Thymus (tissue), 11 donors: ENCODE results near the gene RAB9A. TPM values are rescaled to one million over a fixed set of nuclear protein-coding genes. Genes with fewer than 3 reads are reported as not detected.

Experiments used
- DNase-seq, 9 donors: peaks; one replicate each; pipeline ENCODE4 v3.0.0-alpha.2; 2013; ENCODE audit warnings: low spot score in 9 of 9, low read depth in 6 of 9, missing footprints in 1 of 9
- H3K27ac ChIP-seq, 2 donors: one replicate each; pipeline ENCODE4 v1.5.1; 2013; ENCODE audit warnings: control low read depth in 1 of 2, low read depth in 1 of 2, low read length in 1 of 2, mild to moderate bottlenecking in 1 of 2, moderate library complexity in 1 of 2
- H3K27me3 ChIP-seq, 2 donors: one replicate each; pipeline ENCODE4 v1.5.1; 2013; ENCODE audit warnings: low read length in 1 of 2; ENCODE audit not compliant: control insufficient read depth in 2 of 2, insufficient read depth in 1 of 2
- H3K36me3 ChIP-seq, 2 donors: one replicate each; pipeline ENCODE4 v1.5.1; 2013; ENCODE audit warnings: low read length in 1 of 2, mild to moderate bottlenecking in 1 of 2, moderate library complexity in 1 of 2; ENCODE audit not compliant: control insufficient read depth in 2 of 2, insufficient read depth in 2 of 2
- H3K4me1 ChIP-seq, 2 donors: one replicate each; pipeline ENCODE4 v1.5.1; 2013; ENCODE audit warnings: low read length in 2 of 2; ENCODE audit not compliant: control insufficient read depth in 2 of 2, insufficient read depth in 2 of 2
- H3K4me3 ChIP-seq, 2 donors: one replicate each; pipeline ENCODE4 v1.5.1; 2013; ENCODE audit warnings: low read length in 2 of 2, control low read depth in 1 of 2, mild to moderate bottlenecking in 1 of 2
- H3K9me3 ChIP-seq, 2 donors: one replicate each; pipeline ENCODE4 v1.5.1; 2013; ENCODE audit warnings: low read length in 1 of 2, mild to moderate bottlenecking in 1 of 2; ENCODE audit not compliant: control insufficient read depth in 2 of 2, insufficient read depth in 1 of 2
- WGBS: extraction: QIAGEN DNeasy Blood & Tissue Kit; methylation state at CpG from one replicate; pipeline ENCODE4 v1.1.7; 2013; 5-methylcytosine and 5-hydroxymethylcytosine counted together
- polyA plus RNA-seq: library from polyadenylated mRNA; stranded (reverse); fragments of 200-250 nt; gene quantifications from one replicate; pipeline ENCODE4 v1.2.3, GENCODE V29; 2013
- total RNA-seq: library from RNA; stranded (reverse); fragments of 120-200 nt; gene quantifications from one replicate; pipeline ENCODE4 v1.2.4, GENCODE V29; 2013
- donor health status: healthy.

RAB9A gene
- total and polyA plus RNA-seq, 2 donors, result 23.7 to 33.4 TPM

DNA sequence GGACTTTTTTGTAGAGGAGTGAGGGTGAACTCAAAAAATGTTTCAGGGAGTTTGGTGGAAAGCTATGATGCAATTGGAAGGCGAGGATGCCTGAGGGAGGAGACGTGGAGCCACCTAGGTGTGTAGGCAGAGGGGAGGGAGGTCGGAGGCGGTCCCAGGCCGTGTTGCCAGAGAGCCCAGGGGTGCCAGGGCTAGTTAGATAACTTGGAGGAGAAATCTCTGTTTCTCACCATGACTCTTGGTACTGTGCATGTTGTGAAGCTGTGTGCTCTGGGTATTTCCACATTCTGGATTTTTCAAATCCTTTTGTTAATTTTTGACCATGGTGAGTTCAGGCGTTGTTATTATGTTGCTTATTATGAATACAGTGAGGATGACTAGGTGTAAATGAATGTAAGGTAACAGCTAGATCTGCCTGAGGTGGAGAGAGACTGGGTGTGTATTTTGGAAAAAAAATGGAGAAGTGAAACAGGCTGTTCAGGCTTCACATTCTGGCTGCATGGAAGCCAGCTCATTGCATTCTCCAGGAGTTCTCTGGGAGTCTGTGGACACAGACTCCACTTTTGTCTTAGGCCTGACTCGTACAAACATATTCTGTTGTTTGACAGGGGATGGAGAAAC lies 4.5 kb downstream of the RAB9A start:
- Histone ChIP-seq H3K27me3 (peaks cover 0 to 27% of the 10 kb centered on the region in 2 donors), H3K4me1 (peaks cover 0 to 7% of the 10 kb centered on the region in 2 donors), H3K9me3 (no peaks in the 10 kb centered on the region), H3K4me3 (no peak overlapping the region), H3K27ac (no peak overlapping the region), H3K36me3 (no peaks in the 10 kb centered on the region)
- no peak for DNase-seq
- 91% methylated on average over 7 of the region's 7 CpGs for whole genome bisulfite sequencing

DNA sequence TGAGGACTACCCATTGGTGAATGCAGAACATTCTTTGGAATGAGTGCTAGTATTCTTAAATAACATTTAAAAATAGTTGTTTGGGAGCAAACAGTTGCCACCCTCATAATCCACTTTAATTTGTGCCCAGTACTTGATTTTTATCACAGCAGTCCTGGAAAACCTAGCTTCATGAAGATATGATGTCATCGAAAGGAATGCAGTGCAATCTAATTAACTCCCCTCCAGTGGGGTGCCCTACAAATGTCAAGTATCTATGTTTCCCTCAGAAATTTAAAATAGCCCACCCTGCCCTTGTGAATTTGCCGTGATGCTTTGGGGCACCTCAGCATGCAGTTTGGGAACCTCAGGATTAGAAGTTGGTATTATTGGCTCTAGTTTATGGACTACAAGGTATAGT lies 5.4 kb downstream of the RAB9A start:
- 97% methylated on average over 2 of the region's 2 CpGs for WGBS
- no peak for DNase-seq
- Histone ChIP-seq H3K27me3 (peaks cover 0 to 20% of the 10 kb centered on the region in 2 donors), H3K4me1 (peaks cover 0 to 7% of the 10 kb centered on the region in 2 donors), H3K27ac (no peak overlapping the region), H3K36me3 (no peaks in the 10 kb centered on the region), H3K9me3 (no peaks in the 10 kb centered on the region), H3K4me3 (no peak overlapping the region)

DNA sequence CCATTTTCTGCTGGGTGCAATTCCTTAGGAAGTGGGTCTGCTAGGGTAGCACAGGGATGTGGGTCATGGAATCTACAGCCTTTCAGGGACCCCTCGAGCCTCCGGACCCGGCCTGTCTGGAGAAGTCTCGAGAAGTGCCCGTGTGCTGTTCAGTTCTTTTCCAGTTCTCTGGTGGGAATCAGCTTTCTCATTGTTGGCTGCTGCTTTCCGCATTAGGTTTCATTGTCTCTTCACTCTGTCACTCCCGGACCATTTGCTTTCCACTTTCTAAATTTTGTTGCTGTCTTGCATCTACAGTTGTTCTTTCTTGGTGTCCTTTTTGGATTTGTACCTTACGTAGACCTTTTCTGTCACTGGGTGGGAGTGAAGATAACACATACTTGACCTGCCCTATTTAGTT lies 6.1 kb downstream of the RAB9A start:
- no peaks in the 10 kb centered on the region for H3K36me3 ChIP-seq
- no peak overlapping the region for H3K4me3 ChIP-seq
- H3K27me3 ChIP-seq, result peaks cover 0 to 15% of the 10 kb centered on the region in 2 donors
- H3K4me1 ChIP-seq, result peaks cover 0 to 7% of the 10 kb centered on the region in 2 donors
- H3K27ac ChIP-seq, result no peak overlapping the region
- no peak for DNase-seq
- no peaks in the 10 kb centered on the region for H3K9me3 ChIP-seq
- WGBS, result 95% methylated on average over 8 of the region's 8 CpGs

DNA sequence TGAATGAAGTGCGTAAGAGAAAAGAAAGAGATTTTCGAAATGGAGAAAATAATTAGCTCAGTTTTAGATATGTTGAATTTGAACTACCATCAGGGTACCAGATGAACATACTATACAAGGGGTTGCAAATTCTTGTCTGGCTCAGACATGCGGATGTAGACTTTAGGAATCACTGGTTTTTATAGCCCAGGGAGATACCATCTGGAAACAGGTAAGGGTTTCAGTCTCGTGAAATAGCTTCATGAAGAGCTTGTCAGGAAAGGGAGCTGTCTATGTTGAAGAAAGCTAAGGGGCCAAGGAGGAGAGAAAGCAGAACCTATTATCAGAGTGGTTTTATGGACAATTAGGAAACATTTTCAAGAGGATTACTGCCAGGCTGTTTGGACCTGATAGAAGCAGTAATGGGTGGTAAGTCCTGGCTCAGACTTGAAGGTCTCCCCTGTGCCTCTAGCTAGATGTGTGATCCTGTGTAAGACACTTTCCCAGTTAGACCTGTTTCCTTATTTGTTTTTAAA lies 6.7 kb downstream of the RAB9A start:
- H3K9me3 ChIP-seq, result no peaks in the 10 kb centered on the region
- 98% methylated on average over 4 of the region's 4 CpGs for WGBS
- no peak overlapping the region for H3K27ac ChIP-seq
- peaks cover 0 to 4% of the 10 kb centered on the region in 2 donors for H3K4me1 ChIP-seq
- H3K36me3 ChIP-seq, result no peaks in the 10 kb centered on the region
- no peak for DNase-seq
- peaks cover 0 to 13% of the 10 kb centered on the region in 2 donors for H3K27me3 ChIP-seq
- H3K4me3 ChIP-seq, result no peak overlapping the region

DNA sequence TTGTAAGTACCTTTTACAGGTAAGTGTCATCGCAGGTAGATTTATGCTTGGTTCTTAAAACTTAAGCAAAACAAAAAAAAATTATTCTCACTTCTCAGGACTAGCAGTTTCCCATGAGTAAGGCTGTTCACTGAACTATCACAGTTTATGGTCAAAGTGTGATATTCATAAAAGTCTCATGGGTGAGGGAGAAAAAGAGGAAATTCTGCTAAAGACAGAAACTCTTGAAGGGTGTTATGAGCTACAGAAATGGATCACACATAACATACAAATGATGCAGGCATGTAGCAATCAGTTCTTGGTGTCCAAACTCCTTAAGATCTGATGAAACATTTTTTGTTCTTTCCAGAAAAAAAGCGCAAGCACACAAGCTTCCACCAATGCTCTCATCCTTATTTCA lies 8.5 kb downstream of the RAB9A start:
- Histone ChIP-seq H3K4me1 (peaks cover 0 to 3% of the 10 kb centered on the region in 2 donors), H3K36me3 (no peaks in the 10 kb centered on the region), H3K27ac (no peak overlapping the region), H3K27me3 (peaks cover 0 to 10% of the 10 kb centered on the region in 2 donors), H3K9me3 (no peaks in the 10 kb centered on the region), H3K4me3 (no peak overlapping the region)
- DNase-seq, result no peak
- 92% methylated on average over 2 of the region's 2 CpGs for WGBS

DNA sequence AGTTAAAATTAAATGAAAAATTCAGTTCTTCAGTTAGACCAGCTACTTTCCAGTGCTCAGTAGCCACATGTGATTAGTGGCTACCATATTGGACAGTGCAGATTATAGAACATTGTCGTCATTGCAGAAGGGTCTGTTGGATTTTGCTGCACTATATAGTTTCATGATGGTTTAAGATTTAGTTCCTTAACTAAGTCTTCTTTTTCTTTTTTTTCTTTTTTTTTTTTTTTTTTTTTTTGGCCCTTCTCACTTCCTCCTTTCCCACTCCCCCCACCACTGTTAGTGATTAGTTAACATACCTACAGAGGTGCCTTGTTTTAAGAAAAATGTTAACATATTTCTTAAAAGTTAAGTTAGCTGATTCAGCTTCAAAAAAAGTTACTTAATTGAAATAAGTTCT lies 9.0 kb downstream of the RAB9A start:
- no peaks in the 10 kb centered on the region for H3K36me3 ChIP-seq
- no peak overlapping the region for H3K27ac ChIP-seq
- no peak overlapping the region for H3K4me3 ChIP-seq
- no peaks in the 10 kb centered on the region for H3K9me3 ChIP-seq
- H3K4me1 ChIP-seq, result peaks cover 0 to 3% of the 10 kb centered on the region in 2 donors
- peaks cover 0 to 10% of the 10 kb centered on the region in 2 donors for H3K27me3 ChIP-seq
- WGBS, result 76% methylated on average over 1 of the region's 1 CpG
- DNase-seq, result no peak

DNA sequence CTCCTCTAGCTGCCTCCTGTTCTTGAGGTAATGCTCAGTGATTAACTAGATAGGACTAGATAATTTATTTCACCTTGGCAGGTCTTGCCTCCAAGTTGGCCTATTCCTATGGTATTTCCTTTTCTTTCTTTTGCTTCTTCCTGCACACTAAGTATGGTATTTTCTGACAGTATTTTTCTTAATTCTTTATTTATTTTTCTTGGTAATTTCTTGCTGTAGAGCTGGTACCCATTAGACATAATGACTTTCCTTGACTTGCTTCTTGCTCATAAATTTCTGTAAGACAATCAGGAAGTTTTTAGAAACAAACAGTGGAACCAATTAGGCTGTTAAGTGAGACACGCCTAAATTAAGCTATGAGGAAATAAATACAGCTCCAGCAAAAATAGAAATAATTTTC lies 9.5 kb downstream of the RAB9A start:
- 91% methylated on average over 1 of the region's 1 CpG for WGBS
- Histone ChIP-seq H3K36me3 (no peaks in the 10 kb centered on the region), H3K27ac (no peak overlapping the region), H3K9me3 (no peaks in the 10 kb centered on the region), H3K4me3 (no peak overlapping the region), H3K4me1 (peaks cover 0 to 3% of the 10 kb centered on the region in 2 donors), H3K27me3 (peaks cover 0 to 7% of the 10 kb centered on the region in 2 donors)
- no peak for DNase-seq

DNA sequence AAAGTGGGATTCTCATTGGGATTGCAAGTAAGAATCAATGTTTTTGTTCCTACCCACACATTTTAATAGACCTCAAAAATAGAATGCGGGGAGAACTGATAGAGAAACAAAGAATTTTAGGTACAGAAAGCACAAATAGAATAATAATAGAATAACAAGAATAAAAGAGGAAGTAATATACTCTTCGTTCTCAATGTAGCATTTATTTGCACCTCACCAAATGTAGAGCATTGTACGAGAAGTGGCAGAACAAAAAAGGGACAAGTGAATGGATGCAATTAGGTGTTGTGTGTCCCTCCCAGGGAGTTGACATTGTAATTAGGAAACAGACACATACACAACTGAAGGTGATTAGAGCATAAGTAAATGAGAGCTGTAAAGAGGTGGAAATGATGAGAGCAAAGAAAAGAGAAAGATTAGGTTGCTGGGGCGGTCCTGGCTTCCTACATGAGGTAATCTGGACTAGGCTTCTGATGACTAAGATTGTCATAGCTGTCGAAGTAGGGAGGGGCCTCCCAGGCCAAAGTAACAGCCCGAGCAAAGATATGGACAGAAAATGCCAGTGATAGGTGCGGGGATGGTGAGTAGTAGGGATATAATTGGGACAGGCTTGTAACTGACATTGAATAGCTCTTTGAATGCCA lies 10.4 kb downstream of the RAB9A start:
- WGBS, result 96% methylated on average over 7 of the region's 7 CpGs
- no peak overlapping the region for H3K27ac ChIP-seq
- no peak overlapping the region for H3K4me3 ChIP-seq
- H3K27me3 ChIP-seq, result peaks cover 0 to 7% of the 10 kb centered on the region in 2 donors
- H3K4me1 ChIP-seq, result peaks cover 0 to 3% of the 10 kb centered on the region in 2 donors
- no peak for DNase-seq
- H3K36me3 ChIP-seq, result no peaks in the 10 kb centered on the region
- H3K9me3 ChIP-seq, result no peaks in the 10 kb centered on the region

DNA sequence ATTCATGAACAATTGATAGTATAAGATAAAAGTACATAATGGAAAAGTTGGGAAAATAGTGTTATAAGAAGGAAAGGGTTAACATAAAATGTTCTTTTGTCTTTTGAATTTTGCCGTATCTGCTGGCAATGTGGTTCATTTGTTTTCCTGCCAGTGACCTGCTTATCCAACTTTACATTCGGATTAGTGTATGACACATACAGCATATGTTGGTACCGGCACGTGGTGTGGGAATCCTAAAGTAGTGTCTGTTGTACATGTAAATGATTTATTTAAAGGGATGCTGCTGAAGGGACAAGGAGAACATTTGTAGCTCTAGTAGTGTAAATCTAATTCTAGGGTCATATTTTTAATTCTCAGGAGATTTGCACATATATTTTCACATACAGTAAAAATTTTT lies 11.5 kb downstream of the RAB9A start:
- H3K27me3 ChIP-seq, result peaks cover 0 to 2% of the 10 kb centered on the region in 2 donors
- WGBS, result 91% methylated on average over 4 of the region's 4 CpGs
- no peaks in the 10 kb centered on the region for H3K4me1 ChIP-seq
- no peak overlapping the region for H3K27ac ChIP-seq
- H3K36me3 ChIP-seq, result no peaks in the 10 kb centered on the region
- no peak for DNase-seq
- H3K4me3 ChIP-seq, result no peak overlapping the region
- H3K9me3 ChIP-seq, result no peaks in the 10 kb centered on the region
